ENCODE results near the gene DDAH2.
A peak's percentile ranks its signal among the peaks of the same experiment; 100 is the strongest.

DDAH2 gene

GRCh38 chr6:31729979-31730630, 1.0 kb upstream of the DDAH2 start:
- no peak for DNase-seq

- DNase-seq = peak; percentile 35
Observed at GRCh38 chr6:31729515-31729978, 448 bp upstream of the DDAH2 start.

GRCh38 chr6:31727717-31728671, 1.1 kb downstream of the DDAH2 start:
- DNase-seq = no peak

GRCh38 chr6:31727034-31727716, 1.9 kb downstream of the DDAH2 start:
- DNase-seq = no peak

- DNase-seq = no peak
Observed at GRCh38 chr6:31725502-31726350, 3.4 kb downstream of the DDAH2 start.

GRCh38 chr6:31723980-31724691, 5.0 kb downstream of the DDAH2 start:
- no peak for DNase-seq

GRCh38 chr6:31723245-31723979, 5.7 kb downstream of the DDAH2 start, which contains the start of gene MPIG6B:
Gene MPIG6B (plus strand): TSS chr6:31723373. CDS start chr6:31723384, 11 bp downstream.
- DNase-seq = no peak

GRCh38 chr6:31722173-31722572, 6.9 kb downstream of the DDAH2 start:
- no peak for DNase-seq

- DNase-seq = no peak
Observed at GRCh38 chr6:31721351-31722020, 7.6 kb downstream of the DDAH2 start, which contains the start of gene LY6G6C. Gene LY6G6C (minus strand): TSS chr6:31721746. CDS start chr6:31721679, 67 bp downstream.

GRCh38 chr6:31720196-31720770, 8.8 kb downstream of the DDAH2 start:
- DNase-seq = no peak

- DNase-seq = no peak
Observed at GRCh38 chr6:31719001-31719400, 10.1 kb downstream of the DDAH2 start.

- no peak for DNase-seq
Observed at GRCh38 chr6:31718265-31718664, 10.8 kb downstream of the DDAH2 start.

- no peak for DNase-seq
Observed at GRCh38 chr6:31717499-31718222, 11.4 kb downstream of the DDAH2 start.

- DNase-seq = no peak
Observed at GRCh38 chr6:31715022-31715958, 13.8 kb downstream of the DDAH2 start, which contains the start of gene LY6G6D. Gene LY6G6D (plus strand): TSS chr6:31715348. CDS start chr6:31715356, 8 bp downstream.

GRCh38 chr6:31713991-31714684, 15.0 kb downstream of the DDAH2 start:
- no peak for DNase-seq

- no peak for DNase-seq
Observed at GRCh38 chr6:31713465-31713864, 15.6 kb downstream of the DDAH2 start.

GRCh38 chr6:31712296-31712695, 16.8 kb downstream of the DDAH2 start:
- DNase-seq = no peak
